Endodermal cell (in vitro differentiated cells): Measurements from ENCODE around the gene SCARF1. TPM values are rescaled to one million over a fixed set of nuclear protein-coding genes. Genes with fewer than 3 reads are reported as not detected.

Experiments
- DNase-seq: peaks from one replicate; pipeline ENCODE4 v3.0.0-alpha.2; 2017
- H3K27ac ChIP-seq: 2 replicates; pipeline ENCODE4 v1.5.1; 2013; ENCODE audit warnings: mild to moderate bottlenecking, low read depth, low read length, moderate library complexity
- H3K27me3 ChIP-seq: 2 replicates; pipeline ENCODE4 v1.6.1; 2013; ENCODE audit warnings: mild to moderate bottlenecking, low read length, moderate library complexity; ENCODE audit not compliant: insufficient read depth, control insufficient read depth, poor library complexity, severe bottlenecking
- H3K36me3 ChIP-seq: 2 replicates; pipeline ENCODE4 v1.7.0; 2013; ENCODE audit warnings: mild to moderate bottlenecking, low read length, moderate library complexity; ENCODE audit not compliant: control insufficient read depth, insufficient read depth
- H3K4me1 ChIP-seq: one replicate; pipeline ENCODE4 v1.7.0; 2013; ENCODE audit warnings: low read length; ENCODE audit not compliant: control insufficient read depth, insufficient read depth
- H3K4me3 ChIP-seq: 2 replicates; pipeline ENCODE4 v1.5.1; 2013; ENCODE audit warnings: mild to moderate bottlenecking, low read length, moderate library complexity
- H3K9ac ChIP-seq: 2 replicates; pipeline ENCODE4 v1.6.1; 2013; ENCODE audit warnings: mild to moderate bottlenecking, low read length, moderate library complexity; ENCODE audit not compliant: poor library complexity, severe bottlenecking; ENCODE audit errors: extremely low read depth
- H3K9me3 ChIP-seq: 2 replicates; pipeline ENCODE4 v1.6.1; 2013; ENCODE audit warnings: mild to moderate bottlenecking, low read length, moderate library complexity; ENCODE audit not compliant: control insufficient read depth
- H3K27ac Mint-ChIP-seq: 2 replicates; pipeline ENCODE4 v1.8.0; 2020; ENCODE audit warnings: mixed read lengths
- H3K27me3 Mint-ChIP-seq: 2 replicates; pipeline ENCODE4 v1.8.0; 2021; ENCODE audit warnings: mild to moderate bottlenecking, mixed read lengths; ENCODE audit not compliant: insufficient read depth
- H3K36me3 Mint-ChIP-seq: 2 replicates; pipeline ENCODE4 v1.8.0; 2020; ENCODE audit warnings: low read depth, mixed read lengths
- H3K4me1 Mint-ChIP-seq: 2 replicates; pipeline ENCODE4 v1.8.0; 2020; ENCODE audit warnings: mixed read lengths
- H3K4me3 Mint-ChIP-seq: 2 replicates; pipeline ENCODE4 v1.8.0; 2020; ENCODE audit warnings: mild to moderate bottlenecking, moderate library complexity, mixed read lengths
- H3K9me3 Mint-ChIP-seq: 2 replicates; pipeline ENCODE4 v1.8.0; 2020; ENCODE audit warnings: mild to moderate bottlenecking, mixed read lengths
- WGBS, 2 experiments: methylation state at CpG; one replicate each; pipeline versions ENCODE4 v1.1.5 to v1.1.7; 2013; ENCODE audit warnings: missing lambda C conversion rate in 2 of 2, mixed read lengths in 1 of 2; ENCODE audit not compliant: insufficient coverage in 1 of 2, insufficient read length in 1 of 2; 5-methylcytosine and 5-hydroxymethylcytosine counted together
- total RNA-seq, 2 donors: library from RNA; stranded (reverse); fragmentation: NEBNext Ultra II Directional in 1 of 2; extraction: Animal tissue kit (Norgen Biotek cat#: 25700) in 1 of 2; gene quantifications; 2 replicates in 1 of 2; 3 replicates in 1 of 2; pipeline ENCODE4 v1.2.1, GENCODE V29; 2021
- TF ChIP-seq, protein P1 (sequence below): fragments of 200-600 bp; sonication (generic); conservative IDR thresholded peaks from 2 replicates; pipeline ENCODE4 v1.5.0; 2021; ENCODE audit warnings: antibody characterized with exemption, mild to moderate bottlenecking

SCARF1 gene
- total RNA-seq, 2 donors from 2014 or later: 0.75 to 0.89 TPM

- H3K27ac ChIP-seq: no peak overlapping the region
- no peaks in the 10 kb centered on the region for H3K4me1 ChIP-seq
- peaks cover 41% of the 10 kb centered on the region for H3K27me3 ChIP-seq
- Mint-ChIP-seq H3K4me3 (no peak overlapping the region), H3K36me3 (peaks cover 21% of the 10 kb centered on the region), H3K27me3 (peaks cover 59% of the 10 kb centered on the region), H3K4me1 (no peaks in the 10 kb centered on the region), H3K9me3 (peaks cover 9% of the 10 kb centered on the region), H3K27ac (no peak overlapping the region)
- no peak overlapping the region for H3K4me3 ChIP-seq
- no peak for DNase-seq
- WGBS, 2 experiments: 76 to 93% methylated on average over 7 to 8 of the region's 8 CpGs
- H3K9ac ChIP-seq: no peak overlapping the region
- H3K9me3 ChIP-seq: peaks cover 10% of the 10 kb centered on the region
- TF ChIP-seq, protein P1, sequence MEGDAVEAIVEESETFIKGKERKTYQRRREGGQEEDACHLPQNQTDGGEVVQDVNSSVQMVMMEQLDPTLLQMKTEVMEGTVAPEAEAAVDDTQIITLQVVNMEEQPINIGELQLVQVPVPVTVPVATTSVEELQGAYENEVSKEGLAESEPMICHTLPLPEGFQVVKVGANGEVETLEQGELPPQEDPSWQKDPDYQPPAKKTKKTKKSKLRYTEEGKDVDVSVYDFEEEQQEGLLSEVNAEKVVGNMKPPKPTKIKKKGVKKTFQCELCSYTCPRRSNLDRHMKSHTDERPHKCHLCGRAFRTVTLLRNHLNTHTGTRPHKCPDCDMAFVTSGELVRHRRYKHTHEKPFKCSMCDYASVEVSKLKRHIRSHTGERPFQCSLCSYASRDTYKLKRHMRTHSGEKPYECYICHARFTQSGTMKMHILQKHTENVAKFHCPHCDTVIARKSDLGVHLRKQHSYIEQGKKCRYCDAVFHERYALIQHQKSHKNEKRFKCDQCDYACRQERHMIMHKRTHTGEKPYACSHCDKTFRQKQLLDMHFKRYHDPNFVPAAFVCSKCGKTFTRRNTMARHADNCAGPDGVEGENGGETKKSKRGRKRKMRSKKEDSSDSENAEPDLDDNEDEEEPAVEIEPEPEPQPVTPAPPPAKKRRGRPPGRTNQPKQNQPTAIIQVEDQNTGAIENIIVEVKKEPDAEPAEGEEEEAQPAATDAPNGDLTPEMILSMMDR: no peak
- peaks cover 3% of the 10 kb centered on the region for H3K36me3 ChIP-seq
Measured at GRCh38 chr17:1598399-1599095, 47.0 kb downstream of the SCARF1 start.

GRCh38 chr17:1597861-1598342, 47.6 kb downstream of the SCARF1 start:
- no peak overlapping the region for H3K27ac ChIP-seq
- TF ChIP-seq, protein P1: no peak
- Mint-ChIP-seq H3K36me3 (peaks cover 18% of the 10 kb centered on the region), H3K9me3 (peaks cover 9% of the 10 kb centered on the region), H3K4me1 (no peaks in the 10 kb centered on the region), H3K27ac (no peak overlapping the region), H3K27me3 (peaks cover 65% of the 10 kb centered on the region), H3K4me3 (no peak overlapping the region)
- H3K4me3 ChIP-seq: no peak overlapping the region
- H3K9ac ChIP-seq: no peak overlapping the region
- peaks cover 3% of the 10 kb centered on the region for H3K36me3 ChIP-seq
- 92 to 95% methylated on average over 13 to 14 of the region's 14 CpGs for WGBS, 2 experiments
- peaks cover 47% of the 10 kb centered on the region for H3K27me3 ChIP-seq
- H3K9me3 ChIP-seq: peaks cover 10% of the 10 kb centered on the region
- no peak for DNase-seq
- H3K4me1 ChIP-seq: no peaks in the 10 kb centered on the region

DNA sequence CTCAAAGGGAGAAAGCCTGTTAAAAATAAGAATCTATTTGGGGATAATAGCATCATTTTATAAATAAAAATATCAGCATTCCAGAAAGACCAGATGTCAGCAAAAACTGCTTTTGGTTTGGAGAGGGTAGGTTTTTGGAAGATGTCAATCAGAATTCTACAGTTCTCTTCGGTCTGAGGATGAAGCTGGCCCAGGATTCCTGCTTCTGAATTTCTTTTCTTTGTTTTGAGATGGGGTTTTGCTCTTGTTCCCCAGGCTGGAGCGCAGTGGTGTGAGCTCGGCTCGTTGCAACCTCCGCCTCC, 52.0 kb downstream of the SCARF1 start:
- no peak overlapping the region for H3K9ac ChIP-seq
- Mint-ChIP-seq H3K27me3 (peaks cover 92% of the 10 kb centered on the region), H3K36me3 (peaks cover 8% of the 10 kb centered on the region), H3K4me3 (no peak overlapping the region), H3K4me1 (peaks cover 4% of the 10 kb centered on the region), H3K27ac (no peak overlapping the region), H3K9me3 (no peaks in the 10 kb centered on the region)
- TF ChIP-seq, protein P1: no peak
- H3K4me1 ChIP-seq: peaks cover 9% of the 10 kb centered on the region
- H3K27me3 ChIP-seq: peaks cover 78% of the 10 kb centered on the region
- no peak overlapping the region for H3K4me3 ChIP-seq
- WGBS, 2 experiments: 95 to 100% methylated on average over 1 to 5 of the region's 5 CpGs
- H3K27ac ChIP-seq: no peak overlapping the region
- H3K9me3 ChIP-seq: no peaks in the 10 kb centered on the region
- no peak for DNase-seq
- H3K36me3 ChIP-seq: no peaks in the 10 kb centered on the region
